Left colon (tissue), 2 donors: ENCODE results near the gene CLIC6. TPM values are rescaled to one million over a fixed set of nuclear protein-coding genes. Genes with fewer than 3 reads are reported as not detected.

Source experiments
- ATAC-seq: fragments of 200-7000 bp; cut with Tn5 transposase; one replicate; pipeline ENCODE4 v1.9.1; 2020; ENCODE audit warnings: mild to moderate bottlenecking, moderate library complexity
- DNase-seq, 2 donors: peaks; one replicate each; pipeline ENCODE4 v3.0.0-alpha.2; 2020
- intact Hi-C, 2 donors: fragments of 100-400 bp; cut with DNase I in 1 of 2; cut with micrococcal nuclease in 1 of 2; formaldehyde crosslinking; loops; one replicate each; pipeline versions ENCODE4 v1.11.2 to v1.14.0; 2022; cut with DNase I, micrococcal nuclease
- total RNA-seq, 2 donors: library from RNA; stranded (reverse); fragmentation: NEBNext Ultra II Directional; extraction: Animal tissue kit (Norgen Biotek cat#: 25700); gene quantifications; one replicate each; pipeline ENCODE4 v1.2.1, GENCODE V29; 2021
- donor health status: DM: no; HTN: no; CAD: no.
- donor health status: DM: yes; HTN: yes; CAD: no.

CLIC6 gene
- total RNA-seq, 2 donors from 2014 or later, result 0.61 to 15.0 TPM

GRCh38 chr21:34744801-34745200 lies 76.0 kb downstream of the CLIC6 start:
- intact Hi-C loops, result loop anchor here in 1 of 2 donors (10.0 kb wide), 3 partner anchors 140 to 1090 kb away; no protein-coding TSS in a partner anchor
- ATAC-seq (no peak), DNase-seq (no peak)

GRCh38 chr21:34745557-34746255 lies 76.9 kb downstream of the CLIC6 start:
- peak; percentile 95 for ATAC-seq
- intact Hi-C loops, result loop anchor here in 1 of 2 donors (10.0 kb wide), 3 partner anchors 139 to 1089 kb away; no protein-coding TSS in a partner anchor
- DNase-seq, result peak; percentile 48 to 60

DNA sequence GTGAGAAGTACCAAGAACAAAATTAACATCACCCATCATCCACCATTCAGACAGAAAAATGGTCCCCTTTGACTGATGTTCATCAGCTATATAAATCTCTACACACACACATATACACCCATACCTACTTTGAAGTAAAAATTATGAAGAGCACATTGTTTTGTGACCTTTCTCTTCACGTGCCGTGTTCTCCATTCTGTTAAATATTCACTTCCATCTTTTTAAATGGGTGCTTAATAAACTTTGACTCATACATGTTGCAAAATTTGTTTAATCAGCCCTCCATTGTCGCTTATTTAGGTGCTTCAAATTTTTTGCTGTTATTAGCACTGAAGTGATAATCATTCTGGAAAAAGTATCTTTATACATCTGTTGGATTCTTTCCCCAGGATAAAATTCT lies 80.1 kb downstream of the CLIC6 start:
- intact Hi-C loops, result loop anchor here in 1 of 2 donors (10.0 kb wide), 3 partner anchors 136 to 1086 kb away; no protein-coding TSS in a partner anchor
- no peak for ATAC-seq
- no peak for DNase-seq

- intact Hi-C loops, result no loop called here
- ATAC-seq (no peak), DNase-seq (no peak)
Measured at GRCh38 chr21:34754690-34755647, 86.2 kb downstream of the CLIC6 start.

DNA sequence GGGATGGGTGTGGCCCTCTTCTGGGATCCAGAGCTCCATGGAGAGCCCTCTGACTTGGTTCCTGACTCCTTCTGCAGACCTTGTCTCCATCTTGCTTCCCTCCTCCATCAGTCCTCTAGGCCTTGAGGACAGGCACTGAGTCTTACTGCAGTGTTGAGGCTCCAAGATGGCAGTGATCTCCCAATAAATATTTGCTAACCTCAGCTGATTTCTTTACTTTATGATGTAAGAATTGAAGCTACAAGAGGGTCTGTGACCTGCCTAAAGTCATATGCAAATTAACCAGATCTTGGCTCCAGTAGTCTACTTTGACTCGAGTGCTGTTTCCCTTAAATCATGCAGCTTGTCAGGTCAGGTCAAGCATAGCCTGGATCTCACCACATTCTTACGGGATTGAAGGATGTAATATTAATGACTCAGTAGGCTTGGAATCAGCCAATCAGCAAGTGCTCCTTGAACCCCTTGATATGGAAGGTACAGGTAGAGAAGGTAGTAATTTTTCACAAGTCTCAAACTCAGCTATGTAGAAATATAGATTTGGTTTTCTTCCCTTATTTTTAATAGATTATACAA lies 93.0 kb downstream of the CLIC6 start:
- no peak for ATAC-seq
- intact Hi-C loops, result no loop called here
- no peak for DNase-seq

- ATAC-seq (no peak), DNase-seq (no peak)
- intact Hi-C loops, result no loop called here
Measured at GRCh38 chr21:34762786-34763185, 94.0 kb downstream of the CLIC6 start.

- ATAC-seq (no peak), DNase-seq (no peak)
- intact Hi-C loops, result no loop called here
Measured at GRCh38 chr21:34764715-34765284, 96.0 kb downstream of the CLIC6 start.

DNA sequence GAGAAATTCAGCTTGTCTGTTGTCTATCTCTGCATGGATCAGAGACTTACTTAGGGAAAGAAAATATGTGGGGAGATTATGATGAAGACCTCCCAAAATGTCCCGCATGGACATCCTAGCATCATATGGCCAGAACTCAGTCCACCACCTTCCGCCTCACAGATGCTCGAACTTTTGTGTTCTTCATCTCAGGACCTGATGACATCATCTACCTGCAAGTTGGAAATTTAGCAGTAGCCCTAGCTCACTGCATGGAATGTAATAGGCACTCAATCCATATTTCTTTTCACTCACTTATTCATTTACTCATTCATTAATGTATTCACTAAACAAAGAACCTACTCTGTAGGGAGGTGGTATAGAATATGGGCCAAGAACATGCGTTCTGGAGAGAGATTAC lies 96.8 kb downstream of the CLIC6 start:
- intact Hi-C loops, result no loop called here
- no peak for ATAC-seq
- no peak for DNase-seq

- DNase-seq, result no peak
- intact Hi-C loops, result no loop called here
- ATAC-seq, result no peak
Measured at GRCh38 chr21:34766862-34767261, 98.1 kb downstream of the CLIC6 start.

Other genes with a start within 250 kb of the CLIC6 start
- not detected for gene SMIM34, start 245.0 kb upstream of the CLIC6 start, total RNA-seq
- 1 to 10 TPM in 1 of 2 donors, under 1 TPM in 1; 0.59 to 1.2 TPM for gene KCNE1, start 156.8 kb upstream of the CLIC6 start, total RNA-seq
- gene RCAN1, start 53.9 kb upstream of the CLIC6 start, total RNA-seq, result 10 to 100 TPM; 47.4 to 91.3 TPM